Gastrocnemius medialis (tissue), 4 donors: ENCODE measurements around the gene DEPDC1B.

Experiments
- POLR2A ChIP-seq, 2 donors: fragments of 450-650 bp; IDR thresholded peaks; one replicate each; pipeline ENCODE4 v1.6.1; 2017; ENCODE audit warnings: antibody characterized with exemption in 2 of 2, mild to moderate bottlenecking in 2 of 2, moderate library complexity in 2 of 2
- TF ChIP-seq, protein P1 (sequence below), 5 experiments: fragments of 450-650 bp in 3 of 5; fragments of 200-600 bp in 2 of 5; sonication (generic) in 2 of 5; IDR thresholded peaks in 4 of 5; conservative IDR thresholded peaks in 1 of 5; 1 replicate in 4 of 5; 2 replicates in 1 of 5; pipeline ENCODE4 v1.5.1; 2016 to 2019; ENCODE audit warnings: antibody characterized with exemption in 5 of 5, mild to moderate bottlenecking in 3 of 5, moderate library complexity in 3 of 5

DNA sequence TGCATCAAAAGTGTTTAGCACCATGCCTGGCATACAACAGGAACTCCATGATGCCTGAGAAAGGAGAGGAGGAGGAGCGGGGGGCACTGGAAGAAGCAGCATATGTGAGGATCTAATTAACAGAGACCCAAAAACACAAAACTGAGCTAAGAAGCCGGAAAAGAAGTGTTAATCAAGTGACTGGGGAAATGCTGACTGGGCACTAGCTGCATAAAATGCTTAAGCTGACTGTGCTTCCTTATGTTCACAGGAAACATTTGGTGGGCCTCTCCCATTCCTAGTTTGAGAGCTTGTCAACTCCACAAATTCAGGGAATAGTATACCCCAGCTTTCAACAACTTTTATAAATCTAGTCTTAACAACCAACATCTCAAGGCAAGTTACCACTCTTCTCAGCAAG is 26.6 kb downstream of the DEPDC1B start:
- TF ChIP-seq, protein P1, sequence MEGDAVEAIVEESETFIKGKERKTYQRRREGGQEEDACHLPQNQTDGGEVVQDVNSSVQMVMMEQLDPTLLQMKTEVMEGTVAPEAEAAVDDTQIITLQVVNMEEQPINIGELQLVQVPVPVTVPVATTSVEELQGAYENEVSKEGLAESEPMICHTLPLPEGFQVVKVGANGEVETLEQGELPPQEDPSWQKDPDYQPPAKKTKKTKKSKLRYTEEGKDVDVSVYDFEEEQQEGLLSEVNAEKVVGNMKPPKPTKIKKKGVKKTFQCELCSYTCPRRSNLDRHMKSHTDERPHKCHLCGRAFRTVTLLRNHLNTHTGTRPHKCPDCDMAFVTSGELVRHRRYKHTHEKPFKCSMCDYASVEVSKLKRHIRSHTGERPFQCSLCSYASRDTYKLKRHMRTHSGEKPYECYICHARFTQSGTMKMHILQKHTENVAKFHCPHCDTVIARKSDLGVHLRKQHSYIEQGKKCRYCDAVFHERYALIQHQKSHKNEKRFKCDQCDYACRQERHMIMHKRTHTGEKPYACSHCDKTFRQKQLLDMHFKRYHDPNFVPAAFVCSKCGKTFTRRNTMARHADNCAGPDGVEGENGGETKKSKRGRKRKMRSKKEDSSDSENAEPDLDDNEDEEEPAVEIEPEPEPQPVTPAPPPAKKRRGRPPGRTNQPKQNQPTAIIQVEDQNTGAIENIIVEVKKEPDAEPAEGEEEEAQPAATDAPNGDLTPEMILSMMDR (IDR thresholded peaks at IDR 0.05 in 4 of 5, conservative IDR thresholded peaks at IDR 0.05 in 1 of 5): no peak
- TF ChIP-seq POLR2A (IDR thresholded peaks at IDR 0.05): no peak
